ENCODE results near the gene SLF2. TPM values are rescaled to one million over a fixed set of nuclear protein-coding genes. Genes with fewer than 3 reads are reported as not detected.
A peak's percentile ranks its signal among the peaks of the same experiment; 100 is the strongest.

SLF2 gene
- total and polyA plus RNA-seq, 2 of the 13 experiments (the other 11 are each of a cell fraction or from before 2014, with no cell fraction given): 12.2 to 48.1 TPM

DNA sequence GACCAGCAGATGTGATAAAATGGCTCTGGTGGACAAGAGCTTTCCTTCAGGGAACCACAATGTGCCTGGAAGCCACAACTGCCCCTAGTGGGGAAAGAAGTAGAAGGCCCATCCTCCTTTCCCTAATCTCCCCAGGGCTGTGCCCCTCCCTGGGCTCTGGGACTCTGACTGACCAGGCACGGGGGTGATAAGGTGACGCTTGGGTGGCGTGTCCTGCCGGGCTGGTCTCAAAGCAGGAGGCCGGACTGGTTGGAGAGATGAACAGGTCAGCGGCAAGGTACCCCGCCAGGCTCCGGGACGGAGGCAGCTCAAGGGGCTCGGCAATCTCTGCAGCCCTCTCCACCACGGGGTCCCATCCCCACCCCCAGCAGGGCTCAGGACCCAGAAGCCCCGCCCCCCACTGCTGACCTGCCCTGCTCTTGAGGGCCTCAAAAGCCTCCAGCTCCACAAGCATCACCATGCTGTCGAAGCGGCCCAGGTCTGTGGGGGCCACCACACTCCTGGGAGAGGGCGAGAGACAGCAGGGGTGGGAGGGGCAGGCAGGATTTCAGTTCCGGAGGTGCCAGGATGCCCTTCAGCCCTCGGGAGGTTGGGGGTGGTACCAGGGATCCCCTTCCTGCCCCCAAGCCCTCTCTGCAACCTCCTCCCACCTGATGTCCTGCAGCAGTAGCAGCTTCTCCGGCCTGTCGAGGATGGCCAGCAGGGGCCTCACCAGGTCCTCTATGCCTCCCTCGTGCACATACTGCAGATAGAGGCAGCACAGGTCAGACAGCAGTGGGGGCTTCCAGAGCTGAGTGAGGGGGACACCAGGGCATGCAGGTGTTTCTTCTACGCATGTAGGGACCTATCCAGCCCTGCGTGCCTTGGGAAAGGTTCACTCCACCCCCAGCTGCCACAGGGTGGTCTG is 99.0 kb downstream of the SLF2 start (continued):
- TF ChIP-seq, protein P1, sequence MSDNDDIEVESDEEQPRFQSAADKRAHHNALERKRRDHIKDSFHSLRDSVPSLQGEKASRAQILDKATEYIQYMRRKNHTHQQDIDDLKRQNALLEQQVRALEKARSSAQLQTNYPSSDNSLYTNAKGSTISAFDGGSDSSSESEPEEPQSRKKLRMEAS (IDR thresholded peaks at IDR 0.05): peak; percentile 60; the same call in 1 of the 2 replicates
- TF ChIP-seq RXRB (CRISPR knock-in tag; IDR thresholded peaks at IDR 0.05; ENCODE audit: borderline replicate concordance) (0 out of 2 replicates have a peak, but pooled peaks have one; percentile 11), RELA (CRISPR knock-in tag; IDR thresholded peaks at IDR 0.05) (no peak), DNMT3B (CRISPR knock-in tag; conservative IDR thresholded peaks at IDR 0.05) (no peak), ZNF354B (CRISPR knock-in tag; IDR thresholded peaks at IDR 0.05) (no peak), HOXA5 (CRISPR knock-in tag; IDR thresholded peaks at IDR 0.05) (no peak), SAP130 (CRISPR knock-in tag; IDR thresholded peaks at IDR 0.05; ENCODE audit: low read depth) (peak; percentile 52), PRMT3 (CRISPR knock-in tag; IDR thresholded peaks at IDR 0.05; ENCODE audit: borderline replicate concordance, low read depth) (0 out of 2 replicates have a peak, but pooled peaks have one; percentile 33), PHB2 (IDR thresholded peaks at IDR 0.05; ENCODE audit: partially characterized antibody) (no peak), NFKB2 (CRISPR knock-in tag; IDR thresholded peaks at IDR 0.05; ENCODE audit: borderline replicate concordance) (no peak), ZNF251 (CRISPR knock-in tag; IDR thresholded peaks at IDR 0.05) (no peak), HMG20B (CRISPR knock-in tag; conservative IDR thresholded peaks at IDR 0.05) (no peak), ZNF556 (CRISPR knock-in tag; IDR thresholded peaks at IDR 0.05; ENCODE audit: borderline replicate concordance) (no peak), ZNF207 (IDR thresholded peaks at IDR 0.05; ENCODE audit: borderline replicate concordance) (no peak), ZMYM4 (CRISPR knock-in tag; IDR thresholded peaks at IDR 0.05) (no peak), RFX3 (CRISPR knock-in tag; IDR thresholded peaks at IDR 0.05) (no peak), TEAD3 (CRISPR knock-in tag; optimal IDR thresholded peaks at IDR 0.05; ENCODE audit: borderline replicate concordance) (peak; percentile 11), ZNF768 (CRISPR knock-in tag; IDR thresholded peaks at IDR 0.05) (peak; percentile 20; the same call in 1 of the 2 replicates), REPIN1 (CRISPR knock-in tag; IDR thresholded peaks at IDR 0.05; ENCODE audit: borderline replicate concordance, low read depth) (no peak), ZFY (CRISPR knock-in tag; IDR thresholded peaks at IDR 0.05) (no peak), ZNF782 (CRISPR knock-in tag; IDR thresholded peaks at IDR 0.05; ENCODE audit: borderline replicate concordance) (no peak), ZFP90 (CRISPR knock-in tag; IDR thresholded peaks at IDR 0.05; ENCODE audit: borderline replicate concordance) (no peak), JUND (CRISPR knock-in tag; IDR thresholded peaks at IDR 0.05) (no peak), CEBPB (IDR thresholded peaks at IDR 0.05; ENCODE audit: borderline replicate concordance, low read depth, low read length) (no peak)
- TF ChIP-seq, protein P2, sequence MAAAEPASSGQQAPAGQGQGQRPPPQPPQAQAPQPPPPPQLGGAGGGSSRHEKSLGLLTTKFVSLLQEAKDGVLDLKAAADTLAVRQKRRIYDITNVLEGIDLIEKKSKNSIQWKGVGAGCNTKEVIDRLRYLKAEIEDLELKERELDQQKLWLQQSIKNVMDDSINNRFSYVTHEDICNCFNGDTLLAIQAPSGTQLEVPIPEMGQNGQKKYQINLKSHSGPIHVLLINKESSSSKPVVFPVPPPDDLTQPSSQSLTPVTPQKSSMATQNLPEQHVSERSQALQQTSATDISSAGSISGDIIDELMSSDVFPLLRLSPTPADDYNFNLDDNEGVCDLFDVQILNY (CRISPR knock-in tag; conservative IDR thresholded peaks at IDR 0.05): no peak
- TF ChIP-seq, protein P3, sequence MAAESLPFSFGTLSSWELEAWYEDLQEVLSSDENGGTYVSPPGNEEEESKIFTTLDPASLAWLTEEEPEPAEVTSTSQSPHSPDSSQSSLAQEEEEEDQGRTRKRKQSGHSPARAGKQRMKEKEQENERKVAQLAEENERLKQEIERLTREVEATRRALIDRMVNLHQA (CRISPR knock-in tag; IDR thresholded peaks at IDR 0.05): no peak
- TF ChIP-seq, protein P4, sequence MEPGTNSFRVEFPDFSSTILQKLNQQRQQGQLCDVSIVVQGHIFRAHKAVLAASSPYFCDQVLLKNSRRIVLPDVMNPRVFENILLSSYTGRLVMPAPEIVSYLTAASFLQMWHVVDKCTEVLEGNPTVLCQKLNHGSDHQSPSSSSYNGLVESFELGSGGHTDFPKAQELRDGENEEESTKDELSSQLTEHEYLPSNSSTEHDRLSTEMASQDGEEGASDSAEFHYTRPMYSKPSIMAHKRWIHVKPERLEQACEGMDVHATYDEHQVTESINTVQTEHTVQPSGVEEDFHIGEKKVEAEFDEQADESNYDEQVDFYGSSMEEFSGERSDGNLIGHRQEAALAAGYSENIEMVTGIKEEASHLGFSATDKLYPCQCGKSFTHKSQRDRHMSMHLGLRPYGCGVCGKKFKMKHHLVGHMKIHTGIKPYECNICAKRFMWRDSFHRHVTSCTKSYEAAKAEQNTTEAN (CRISPR knock-in tag; conservative IDR thresholded peaks at IDR 0.05): no peak
- TF ChIP-seq, protein P5, sequence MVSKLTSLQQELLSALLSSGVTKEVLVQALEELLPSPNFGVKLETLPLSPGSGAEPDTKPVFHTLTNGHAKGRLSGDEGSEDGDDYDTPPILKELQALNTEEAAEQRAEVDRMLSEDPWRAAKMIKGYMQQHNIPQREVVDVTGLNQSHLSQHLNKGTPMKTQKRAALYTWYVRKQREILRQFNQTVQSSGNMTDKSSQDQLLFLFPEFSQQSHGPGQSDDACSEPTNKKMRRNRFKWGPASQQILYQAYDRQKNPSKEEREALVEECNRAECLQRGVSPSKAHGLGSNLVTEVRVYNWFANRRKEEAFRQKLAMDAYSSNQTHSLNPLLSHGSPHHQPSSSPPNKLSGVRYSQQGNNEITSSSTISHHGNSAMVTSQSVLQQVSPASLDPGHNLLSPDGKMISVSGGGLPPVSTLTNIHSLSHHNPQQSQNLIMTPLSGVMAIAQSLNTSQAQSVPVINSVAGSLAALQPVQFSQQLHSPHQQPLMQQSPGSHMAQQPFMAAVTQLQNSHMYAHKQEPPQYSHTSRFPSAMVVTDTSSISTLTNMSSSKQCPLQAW (CRISPR knock-in tag; IDR thresholded peaks at IDR 0.05): peak; percentile 17; the same call in 1 of the 2 replicates

Data from HepG2 (cell line).